Erythroblast (primary cell): Measurements from ENCODE around the gene HSD17B1.

Experiments used
- GATA1 ChIP-seq: IDR thresholded peaks from 2 replicates; pipeline ENCODE4 v1.6.1; 2011; ENCODE audit warnings: low read depth, mild to moderate bottlenecking, control low read depth, low read length, moderate library complexity
- POLR2A ChIP-seq: IDR thresholded peaks from 2 replicates; pipeline ENCODE4 v1.6.1; 2011; ENCODE audit warnings: mild to moderate bottlenecking, low read length

- no peak for TF ChIP-seq POLR2A
- no peak for TF ChIP-seq GATA1
These were observed 31.0 kb upstream of the HSD17B1 start for GRCh38 chr17:42521666-42522262.
